ENCODE measurements around the gene TMEM72. TPM values are rescaled to one million over a fixed set of nuclear protein-coding genes. Genes with fewer than 3 reads are reported as not detected.

Gene TMEM72
- polyA plus RNA-seq, 3 donors: not detected

DNA sequence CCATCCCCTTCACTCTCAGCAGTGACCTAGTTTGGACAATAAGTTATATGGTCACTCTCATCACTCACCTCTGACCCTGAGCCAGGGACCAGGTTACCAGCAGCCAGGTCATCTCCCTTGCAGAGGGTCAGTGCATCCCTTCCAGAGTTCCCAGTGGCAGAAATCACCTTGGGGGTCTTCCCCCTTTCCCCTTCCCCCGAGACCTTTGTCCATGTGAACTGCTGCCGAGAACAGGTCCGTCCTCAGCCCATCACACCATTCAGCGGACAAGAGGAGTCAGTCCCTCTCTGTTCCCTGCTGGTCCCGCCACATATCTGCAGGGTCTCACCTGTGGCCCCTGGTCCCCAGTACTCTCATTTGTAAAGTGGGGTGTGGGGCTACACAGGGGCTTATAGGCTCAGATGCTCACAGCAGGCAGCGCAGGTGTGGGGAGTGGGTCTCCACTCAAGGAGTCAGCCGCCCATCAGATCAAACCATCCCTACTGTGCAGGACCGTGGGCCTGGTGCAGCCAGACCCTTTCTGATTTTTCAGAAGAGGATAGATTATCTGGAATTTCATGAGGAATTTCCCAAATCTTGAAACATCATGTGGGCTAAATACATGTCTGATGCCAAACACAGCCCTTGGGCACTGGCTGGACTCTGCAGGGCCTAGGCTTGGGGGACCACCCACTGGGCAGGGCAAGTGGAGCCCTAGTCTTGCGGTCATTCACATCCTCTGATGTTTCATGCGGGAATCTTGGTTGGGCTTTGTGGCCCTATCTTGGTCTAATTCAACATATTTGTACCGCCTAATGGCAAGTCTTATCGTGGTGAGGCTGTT is 61.0 kb downstream of the TMEM72 start:
- H3K36me3 ChIP-seq (replicated peaks in 1 of 2; ENCODE audit: control insufficient read depth in 1 of 2, insufficient read depth in 2 of 2, low read length in 2 of 2): peaks cover 54 to 57% of the 10 kb centered on the region in 2 donors
- H3K4me3 ChIP-seq (replicated peaks in 1 of 3; ENCODE audit: low read depth in 2 of 3, low read length in 3 of 3): peak overlapping the region in 1 of 3 experiments; percentile 55
- Mint-ChIP-seq H3K4me1 (peaks cover 83% of the 10 kb centered on the region), H3K27me3 (ENCODE audit: low read depth in 3 of 3) (no peaks in the 10 kb centered on the region), H3K36me3 (peaks cover 54 to 67% of the 10 kb centered on the region in 2 donors), H3K4me3 (peak overlapping the region in 1 of 2 donors; percentile 26), H3K27ac (peak overlapping the region; percentile 80 to 92 (median 90)), H3K9me3 (peaks cover 0 to 3% (median 0%) of the 10 kb centered on the region in 7 donors)
- peaks cover 23% of the 10 kb centered on the region for H4K20me1 ChIP-seq (ENCODE audit: insufficient read depth, low read length)
- peaks cover 79 to 87% of the 10 kb centered on the region in 2 donors for H3K4me1 ChIP-seq (ENCODE audit: control insufficient read depth in 1 of 2, insufficient read depth in 2 of 2, low read length in 2 of 2)
- H3K9ac ChIP-seq (ENCODE audit: insufficient read depth, low read length, poor library complexity, severe bottlenecking): peak overlapping the region; percentile 28
- peak overlapping the region; percentile 58 for H3K4me2 ChIP-seq (replicated peaks; ENCODE audit: extremely low read depth, low read length, poor library complexity, severe bottlenecking)
- 100% methylated on average over 3 of the region's 12 CpGs for WGBS (ENCODE audit: insufficient coverage)
- no peaks in the 10 kb centered on the region for H3K27me3 ChIP-seq (ENCODE audit: control insufficient read depth in 2 of 2, insufficient read depth in 2 of 2, low read length in 2 of 2)
- TF ChIP-seq, protein P1, sequence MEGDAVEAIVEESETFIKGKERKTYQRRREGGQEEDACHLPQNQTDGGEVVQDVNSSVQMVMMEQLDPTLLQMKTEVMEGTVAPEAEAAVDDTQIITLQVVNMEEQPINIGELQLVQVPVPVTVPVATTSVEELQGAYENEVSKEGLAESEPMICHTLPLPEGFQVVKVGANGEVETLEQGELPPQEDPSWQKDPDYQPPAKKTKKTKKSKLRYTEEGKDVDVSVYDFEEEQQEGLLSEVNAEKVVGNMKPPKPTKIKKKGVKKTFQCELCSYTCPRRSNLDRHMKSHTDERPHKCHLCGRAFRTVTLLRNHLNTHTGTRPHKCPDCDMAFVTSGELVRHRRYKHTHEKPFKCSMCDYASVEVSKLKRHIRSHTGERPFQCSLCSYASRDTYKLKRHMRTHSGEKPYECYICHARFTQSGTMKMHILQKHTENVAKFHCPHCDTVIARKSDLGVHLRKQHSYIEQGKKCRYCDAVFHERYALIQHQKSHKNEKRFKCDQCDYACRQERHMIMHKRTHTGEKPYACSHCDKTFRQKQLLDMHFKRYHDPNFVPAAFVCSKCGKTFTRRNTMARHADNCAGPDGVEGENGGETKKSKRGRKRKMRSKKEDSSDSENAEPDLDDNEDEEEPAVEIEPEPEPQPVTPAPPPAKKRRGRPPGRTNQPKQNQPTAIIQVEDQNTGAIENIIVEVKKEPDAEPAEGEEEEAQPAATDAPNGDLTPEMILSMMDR (IDR thresholded peaks at IDR 0.05): no peak
- H3K9me3 ChIP-seq (replicated peaks in 1 of 2; ENCODE audit: control insufficient read depth in 1 of 2, insufficient read depth in 1 of 2, low read length in 2 of 2): no peaks in the 10 kb centered on the region
- intact Hi-C loops (cut with micrococcal nuclease): no loop called here
- no peak overlapping the region for H2AFZ ChIP-seq (ENCODE audit: insufficient read depth, low read depth, low read length, poor library complexity, severe bottlenecking)
- H3K79me2 ChIP-seq (ENCODE audit: insufficient read depth, low read length): peaks cover 73% of the 10 kb centered on the region
- DNase-seq: no peak
- H3K27ac ChIP-seq (ENCODE audit: low read depth in 1 of 2, low read length in 2 of 2): peak overlapping the region; percentile 73 to 81

DNA sequence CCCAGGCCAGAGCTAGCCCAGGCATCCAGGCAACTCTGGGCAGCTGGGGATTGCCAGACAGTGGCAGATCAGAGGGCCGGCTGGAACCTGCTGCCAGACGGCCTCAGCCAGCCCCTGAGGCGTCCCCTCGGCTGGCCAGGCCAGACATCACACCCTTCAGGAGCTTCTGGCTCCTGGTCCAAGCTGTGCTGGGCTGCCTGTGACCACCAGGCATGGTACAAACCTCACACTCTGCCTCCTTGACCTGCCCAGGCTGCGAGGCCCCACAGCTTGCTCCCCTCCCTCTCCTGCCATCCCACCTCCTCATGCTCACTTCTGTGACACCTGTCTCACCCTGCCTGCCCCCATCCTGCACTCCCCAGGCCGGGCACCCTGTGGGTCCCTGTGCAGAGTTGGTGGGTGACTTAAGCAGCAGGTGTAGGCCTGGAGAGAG is 61.8 kb downstream of the TMEM72 start:
- H3K36me3 Mint-ChIP-seq: peaks cover 55 to 71% of the 10 kb centered on the region in 2 donors
- Histone ChIP-seq H3K36me3 (replicated peaks in 1 of 2; ENCODE audit: control insufficient read depth in 1 of 2, insufficient read depth in 2 of 2, low read length in 2 of 2) (peaks cover 61 to 65% of the 10 kb centered on the region in 2 donors), H2AFZ (ENCODE audit: insufficient read depth, low read depth, low read length, poor library complexity, severe bottlenecking) (no peak overlapping the region), H3K27me3 (ENCODE audit: control insufficient read depth in 2 of 2, insufficient read depth in 2 of 2, low read length in 2 of 2) (no peaks in the 10 kb centered on the region), H3K4me1 (ENCODE audit: control insufficient read depth in 1 of 2, insufficient read depth in 2 of 2, low read length in 2 of 2) (peaks cover 72 to 87% of the 10 kb centered on the region in 2 donors), H3K9me3 (replicated peaks in 1 of 2; ENCODE audit: control insufficient read depth in 1 of 2, insufficient read depth in 1 of 2, low read length in 2 of 2) (no peaks in the 10 kb centered on the region), H3K27ac (ENCODE audit: low read depth in 1 of 2, low read length in 2 of 2) (peak overlapping the region; percentile 73 to 81), H3K4me2 (replicated peaks; ENCODE audit: extremely low read depth, low read length, poor library complexity, severe bottlenecking) (peak overlapping the region; percentile 64), H3K9ac (ENCODE audit: insufficient read depth, low read length, poor library complexity, severe bottlenecking) (peak overlapping the region; percentile 28), H3K4me3 (replicated peaks in 1 of 3; ENCODE audit: low read depth in 2 of 3, low read length in 3 of 3) (peak overlapping the region in 1 of 3 experiments; percentile 63), H4K20me1 (ENCODE audit: insufficient read depth, low read length) (peaks cover 25% of the 10 kb centered on the region), H3K79me2 (ENCODE audit: insufficient read depth, low read length) (peaks cover 81% of the 10 kb centered on the region)
- intact Hi-C loops (cut with micrococcal nuclease): no loop called here
- 98% methylated on average over 5 of the region's 6 CpGs for WGBS (ENCODE audit: insufficient coverage)
- no peak overlapping the region for H3K4me3 Mint-ChIP-seq
- H3K27me3 Mint-ChIP-seq (ENCODE audit: low read depth in 3 of 3): no peaks in the 10 kb centered on the region
- H3K4me1 Mint-ChIP-seq: peaks cover 79% of the 10 kb centered on the region
- DNase-seq: no peak
- peak overlapping the region; percentile 80 to 92 (median 91) for H3K27ac Mint-ChIP-seq
- H3K9me3 Mint-ChIP-seq: peaks cover 0 to 3% (median 0%) of the 10 kb centered on the region in 7 donors
- TF ChIP-seq, protein P1 (IDR thresholded peaks at IDR 0.05): no peak

Data from CD14-positive monocyte (primary cell).